C4-2B (cell line): ENCODE measurements around the gene DDC.

Experiments
- H3K27ac ChIP-seq: fragments of 450-650 bp; 2 replicates; pipeline ENCODE4 v1.5.1; 2017
- ZFX ChIP-seq: fragments of 450-650 bp; IDR thresholded peaks from 2 replicates; pipeline ENCODE4 v1.6.1; 2017
- TF ChIP-seq, protein P1 (sequence below): fragments of 450-650 bp; conservative IDR thresholded peaks from 2 replicates; pipeline ENCODE4 v1.5.1; 2017; ENCODE audit warnings: mild to moderate bottlenecking

The DDC gene

DNA sequence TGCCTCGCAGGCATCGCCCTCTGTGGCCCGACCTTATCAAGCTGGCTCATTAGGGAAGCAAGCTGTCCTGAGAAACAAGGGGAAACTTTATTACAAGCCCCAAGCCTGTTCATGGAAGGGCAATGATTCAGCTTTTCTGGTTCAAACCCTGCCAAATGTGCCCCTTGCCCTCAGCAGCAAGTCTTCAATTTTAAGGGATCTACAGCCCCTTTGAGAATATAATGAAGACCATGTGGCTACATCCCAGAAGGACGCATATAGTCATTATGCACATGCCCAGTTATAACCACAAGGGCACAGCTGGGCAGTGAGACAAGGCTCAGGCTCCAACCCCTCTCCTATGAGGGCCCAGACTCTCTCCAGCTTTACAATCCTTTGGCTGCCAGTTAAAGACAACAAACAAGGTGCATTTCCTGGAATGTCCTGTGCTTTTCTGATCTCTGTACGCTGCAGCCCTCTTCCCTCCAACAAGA is 56.7 kb downstream of the DDC start:
- peak overlapping the region; percentile 86 for H3K27ac ChIP-seq
- no peak for TF ChIP-seq ZFX
- TF ChIP-seq, protein P1, sequence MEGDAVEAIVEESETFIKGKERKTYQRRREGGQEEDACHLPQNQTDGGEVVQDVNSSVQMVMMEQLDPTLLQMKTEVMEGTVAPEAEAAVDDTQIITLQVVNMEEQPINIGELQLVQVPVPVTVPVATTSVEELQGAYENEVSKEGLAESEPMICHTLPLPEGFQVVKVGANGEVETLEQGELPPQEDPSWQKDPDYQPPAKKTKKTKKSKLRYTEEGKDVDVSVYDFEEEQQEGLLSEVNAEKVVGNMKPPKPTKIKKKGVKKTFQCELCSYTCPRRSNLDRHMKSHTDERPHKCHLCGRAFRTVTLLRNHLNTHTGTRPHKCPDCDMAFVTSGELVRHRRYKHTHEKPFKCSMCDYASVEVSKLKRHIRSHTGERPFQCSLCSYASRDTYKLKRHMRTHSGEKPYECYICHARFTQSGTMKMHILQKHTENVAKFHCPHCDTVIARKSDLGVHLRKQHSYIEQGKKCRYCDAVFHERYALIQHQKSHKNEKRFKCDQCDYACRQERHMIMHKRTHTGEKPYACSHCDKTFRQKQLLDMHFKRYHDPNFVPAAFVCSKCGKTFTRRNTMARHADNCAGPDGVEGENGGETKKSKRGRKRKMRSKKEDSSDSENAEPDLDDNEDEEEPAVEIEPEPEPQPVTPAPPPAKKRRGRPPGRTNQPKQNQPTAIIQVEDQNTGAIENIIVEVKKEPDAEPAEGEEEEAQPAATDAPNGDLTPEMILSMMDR = no peak; the same call in 1 of the 2 replicates

DNA sequence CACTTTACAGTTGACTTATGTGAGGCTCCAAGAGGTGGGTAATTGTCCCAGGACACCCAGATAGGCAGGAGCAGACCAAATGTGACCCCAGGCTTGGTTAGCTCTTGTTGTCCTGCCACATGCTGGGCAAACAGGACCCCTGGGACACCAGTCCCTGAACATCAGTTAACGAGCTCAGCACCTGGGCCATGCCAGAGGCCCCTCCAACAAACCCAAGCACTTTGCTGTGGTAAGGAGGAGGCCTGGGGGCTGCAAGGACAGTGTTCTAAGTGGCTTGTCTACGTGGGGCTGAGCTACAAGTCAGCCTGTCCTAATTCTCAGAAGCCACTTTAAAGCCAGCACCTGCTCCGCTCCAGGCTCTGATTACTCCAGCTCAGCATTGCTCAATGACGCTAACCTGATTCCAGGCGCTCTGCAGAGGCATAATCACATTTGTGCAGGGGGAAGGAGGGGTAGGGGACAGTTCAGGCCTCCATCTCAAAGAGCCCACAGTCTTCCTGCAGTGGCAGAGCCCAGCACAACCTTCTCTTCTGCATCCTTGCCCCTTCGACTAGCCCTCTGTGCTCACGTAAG is 57.2 kb downstream of the DDC start:
- TF ChIP-seq ZFX = no peak
- TF ChIP-seq, protein P1 = no peak

DNA sequence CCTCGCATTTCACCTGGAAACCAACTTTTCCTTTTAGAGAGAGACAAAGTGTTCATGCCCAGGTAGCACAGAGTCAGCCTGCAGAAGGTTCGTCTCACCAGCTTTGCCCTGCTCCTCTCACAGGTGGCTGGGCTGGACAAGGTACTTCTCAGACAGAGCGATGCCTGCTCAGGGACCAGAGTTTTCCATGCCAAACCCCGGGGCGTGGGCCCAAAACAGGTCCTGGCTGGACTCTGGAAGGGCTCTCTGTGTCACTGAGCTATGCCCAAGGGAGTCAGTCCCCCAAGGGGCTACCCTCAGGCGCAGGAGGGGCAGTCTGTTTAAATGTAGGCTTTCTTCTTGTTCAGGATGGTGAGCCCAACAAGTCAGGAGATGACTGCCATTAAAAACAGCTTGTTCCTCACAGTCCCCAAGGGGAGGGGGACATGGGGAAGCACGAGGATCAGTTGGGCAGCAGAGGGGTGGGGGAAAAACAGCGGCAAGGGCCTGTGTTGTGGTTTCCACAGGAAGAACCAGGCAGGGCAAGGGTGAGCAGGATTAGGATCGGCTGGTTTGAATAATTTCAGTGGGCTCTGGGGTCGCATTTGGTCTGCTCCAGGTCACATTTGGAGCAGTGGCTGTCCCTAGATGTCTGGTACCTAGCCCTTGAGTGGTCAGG is 59.5 kb downstream of the DDC start:
- no peak for TF ChIP-seq ZFX
- TF ChIP-seq, protein P1 = no peak
- no peak overlapping the region; the same call in 1 of the 2 replicates for H3K27ac ChIP-seq

More for the DNA sequence above, 57.2 kb downstream of the DDC start:
- H3K27ac ChIP-seq = peak overlapping the region; percentile 86

DNA sequence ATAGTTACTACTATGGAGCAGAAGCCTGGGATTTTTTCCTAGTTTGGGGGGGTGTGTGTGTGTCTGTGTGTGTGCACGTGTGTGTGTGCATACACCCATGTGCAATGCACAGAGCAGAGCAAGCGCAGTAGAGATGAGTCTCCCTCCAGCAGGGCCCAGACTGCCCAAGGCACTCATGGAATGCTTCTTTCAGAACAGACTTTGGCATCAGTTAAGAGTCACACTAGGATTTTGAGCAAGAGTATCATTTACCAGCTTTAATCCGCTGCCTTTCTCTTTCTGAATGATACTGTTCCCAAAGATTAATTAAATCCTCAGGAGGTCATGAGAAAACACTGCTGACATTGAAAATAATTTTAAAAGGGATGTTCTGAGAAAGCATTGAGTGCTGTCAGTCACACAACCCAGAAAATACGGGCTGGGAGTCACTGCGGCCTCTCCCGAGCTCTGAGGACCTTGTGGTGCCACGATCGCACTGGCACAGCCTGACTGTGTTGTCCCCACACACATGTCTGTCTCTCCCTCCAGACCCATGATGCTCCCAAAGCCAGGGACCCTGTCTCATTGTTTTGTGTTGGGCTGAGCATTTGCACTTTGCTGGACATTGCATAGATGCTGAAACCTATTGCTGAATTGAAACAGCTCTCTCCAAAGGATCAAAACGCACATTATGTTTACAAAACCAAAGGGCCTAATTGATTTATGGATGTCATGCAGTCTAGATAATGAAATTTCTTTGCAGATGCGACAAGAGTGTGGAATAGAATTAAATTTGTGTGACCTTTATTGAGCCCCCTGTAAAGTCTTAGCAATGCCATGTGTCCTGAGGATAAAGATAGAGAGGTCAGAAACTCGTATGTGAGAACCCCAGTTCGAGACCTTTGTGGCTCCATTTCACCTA is 60.3 kb downstream of the DDC start:
- TF ChIP-seq, protein P1 = no peak
- TF ChIP-seq ZFX = no peak

DNA sequence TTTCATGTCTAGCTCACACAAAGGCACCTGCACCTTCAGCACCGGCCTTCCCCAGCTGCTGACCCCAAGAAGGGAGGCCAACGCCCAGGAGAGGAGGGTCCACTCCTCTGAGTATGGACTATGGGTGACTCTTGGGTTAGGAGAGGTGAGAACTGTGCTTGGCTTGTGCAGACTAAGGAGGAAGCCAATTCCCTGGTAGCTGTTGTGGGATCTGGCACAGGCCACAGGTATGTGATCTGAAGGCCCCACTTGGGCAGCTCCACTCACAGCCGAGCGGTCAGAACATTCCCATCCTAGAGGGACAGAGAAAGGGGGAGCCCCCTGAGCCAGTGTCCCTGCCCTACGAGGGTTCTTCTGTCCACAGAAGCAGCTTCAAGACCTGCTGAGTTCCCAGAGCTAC is 62.3 kb downstream of the DDC start:
- 0 out of 2 replicates have a peak overlapping the region, but pooled peaks have one; percentile 5 for H3K27ac ChIP-seq
- TF ChIP-seq ZFX = no peak
- TF ChIP-seq, protein P1 = no peak

More for the DNA sequence above, 60.3 kb downstream of the DDC start:
- H3K27ac ChIP-seq = no peak overlapping the region; the same call in 1 of the 2 replicates

DNA sequence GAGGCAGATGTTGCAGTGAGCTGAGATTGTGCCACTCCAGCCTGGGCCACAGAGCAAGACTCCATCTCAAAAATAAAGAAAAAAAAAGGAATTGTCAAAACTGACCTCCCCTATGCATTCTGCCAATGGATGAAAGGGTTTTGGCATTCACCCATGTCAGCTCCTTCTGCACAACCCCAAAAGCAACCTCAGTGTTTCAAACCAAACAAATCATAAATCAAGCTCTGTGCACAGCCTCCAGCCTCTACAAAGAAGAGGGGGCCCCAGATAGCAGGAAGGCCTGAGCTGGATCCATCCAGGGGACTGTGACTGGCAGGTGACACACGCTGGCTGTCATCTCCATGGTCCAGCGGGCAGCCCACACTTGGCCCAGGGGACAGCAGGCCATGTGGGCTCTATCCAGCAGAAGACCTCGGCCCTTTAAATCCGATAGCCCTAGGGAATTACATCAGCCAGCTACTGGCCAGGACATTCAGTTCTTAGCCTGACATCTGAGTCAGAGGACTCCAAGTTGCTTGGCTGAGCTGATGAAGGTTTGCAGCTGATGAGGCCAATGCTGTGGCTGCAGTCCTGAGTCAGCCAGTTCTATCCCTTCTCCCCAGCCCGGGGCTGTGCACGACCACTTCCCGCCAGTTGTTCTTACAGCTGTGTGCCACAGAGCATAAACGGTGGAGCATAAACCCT is 63.1 kb downstream of the DDC start:
- no peak overlapping the region for H3K27ac ChIP-seq
- no peak for TF ChIP-seq ZFX
- TF ChIP-seq, protein P1 = no peak
